GM12873 (cell line): Measurements from ENCODE around the gene CLEC4C.

Experiments
- TF ChIP-seq, protein P1 (sequence below): IDR thresholded peaks from 2 replicates; pipeline ENCODE4 v1.5.1; 2012; ENCODE audit warnings: low read depth, mild to moderate bottlenecking, moderate library complexity, low read length, control low read depth; ENCODE audit not compliant: insufficient read depth; ENCODE audit errors: missing control alignments

CLEC4C gene

DNA sequence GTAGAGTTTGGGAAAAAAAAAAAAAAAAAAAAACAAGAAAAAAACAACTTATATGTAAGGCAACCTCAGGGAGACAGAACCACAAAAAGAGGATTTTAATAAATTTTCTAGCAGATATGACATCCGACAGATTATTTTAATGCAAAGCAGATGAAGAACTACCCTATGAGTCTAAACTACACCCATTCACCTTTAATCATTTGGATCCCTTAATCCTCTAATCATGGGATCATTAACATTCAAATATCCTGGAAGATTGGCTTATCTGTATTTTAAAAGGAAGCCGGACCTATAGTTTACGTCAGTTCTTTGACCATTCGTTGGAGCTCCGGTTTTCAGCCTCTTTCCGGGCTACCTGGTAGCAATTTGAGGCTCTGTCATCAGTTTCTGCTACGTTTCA is 36.0 kb downstream of the CLEC4C start, which contains the start of gene DPPA3:
DPPA3 (plus strand) TSS at position 301 of the 400 bp plus-strand sequence. CDS start 138 bp downstream, outside the sequence.
- TF ChIP-seq, protein P1, sequence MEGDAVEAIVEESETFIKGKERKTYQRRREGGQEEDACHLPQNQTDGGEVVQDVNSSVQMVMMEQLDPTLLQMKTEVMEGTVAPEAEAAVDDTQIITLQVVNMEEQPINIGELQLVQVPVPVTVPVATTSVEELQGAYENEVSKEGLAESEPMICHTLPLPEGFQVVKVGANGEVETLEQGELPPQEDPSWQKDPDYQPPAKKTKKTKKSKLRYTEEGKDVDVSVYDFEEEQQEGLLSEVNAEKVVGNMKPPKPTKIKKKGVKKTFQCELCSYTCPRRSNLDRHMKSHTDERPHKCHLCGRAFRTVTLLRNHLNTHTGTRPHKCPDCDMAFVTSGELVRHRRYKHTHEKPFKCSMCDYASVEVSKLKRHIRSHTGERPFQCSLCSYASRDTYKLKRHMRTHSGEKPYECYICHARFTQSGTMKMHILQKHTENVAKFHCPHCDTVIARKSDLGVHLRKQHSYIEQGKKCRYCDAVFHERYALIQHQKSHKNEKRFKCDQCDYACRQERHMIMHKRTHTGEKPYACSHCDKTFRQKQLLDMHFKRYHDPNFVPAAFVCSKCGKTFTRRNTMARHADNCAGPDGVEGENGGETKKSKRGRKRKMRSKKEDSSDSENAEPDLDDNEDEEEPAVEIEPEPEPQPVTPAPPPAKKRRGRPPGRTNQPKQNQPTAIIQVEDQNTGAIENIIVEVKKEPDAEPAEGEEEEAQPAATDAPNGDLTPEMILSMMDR, result no peak

DNA sequence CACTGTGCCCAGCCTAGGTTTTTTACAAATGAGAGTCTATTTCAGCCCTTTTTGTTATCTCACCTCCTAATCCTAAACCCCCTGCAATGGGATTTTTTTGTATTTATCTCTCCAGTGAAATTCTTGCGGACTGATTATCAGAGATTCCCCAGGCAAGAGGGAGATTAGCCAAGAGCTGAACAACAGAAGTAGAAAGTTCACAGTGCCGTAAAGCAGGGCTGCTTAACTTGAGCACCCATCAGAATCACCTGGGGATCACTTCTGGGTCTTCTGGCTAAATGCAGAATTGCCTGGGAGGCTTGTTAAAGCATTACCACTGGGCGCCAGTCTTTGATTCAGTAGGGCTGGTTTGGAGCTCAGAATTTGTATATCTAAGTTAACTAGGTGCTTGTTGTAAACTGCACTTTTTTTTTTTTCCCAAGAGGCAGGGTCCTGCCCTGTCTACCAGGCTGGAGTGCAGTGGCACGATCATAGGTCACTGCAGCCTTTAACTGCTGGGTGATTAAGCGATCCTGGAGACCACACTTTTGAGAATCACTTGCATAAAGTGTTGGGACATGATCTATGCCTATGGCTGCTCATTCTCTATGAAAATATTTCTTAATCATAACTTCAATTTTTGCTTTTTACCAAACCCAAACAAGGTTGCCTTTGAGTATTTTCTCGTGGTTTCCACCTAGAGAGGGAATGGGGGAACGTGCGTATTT is 37.1 kb downstream of the CLEC4C start:
- TF ChIP-seq, protein P1, result no peak

DNA sequence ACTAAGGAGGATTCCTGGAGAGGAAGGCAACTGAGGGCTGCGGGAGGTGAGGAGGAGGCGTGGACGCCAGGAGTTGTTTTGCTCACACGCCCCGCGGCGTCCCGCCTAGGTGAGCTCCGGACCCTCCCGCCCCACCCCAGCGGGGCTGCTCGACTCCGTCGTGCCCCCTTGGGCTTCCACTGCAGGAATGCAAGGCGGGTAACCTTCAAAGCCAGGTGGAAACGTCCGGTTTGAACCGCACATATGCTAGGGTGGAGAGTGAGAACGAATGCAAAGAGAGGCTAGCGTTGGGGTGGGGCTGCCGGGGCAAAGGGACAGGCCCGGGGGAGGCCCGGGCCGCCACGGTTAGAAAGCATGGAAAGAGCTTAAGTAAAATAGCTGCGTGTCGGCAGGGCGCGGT is 41.3 kb downstream of the CLEC4C start:
- TF ChIP-seq, protein P1, result no peak

DNA sequence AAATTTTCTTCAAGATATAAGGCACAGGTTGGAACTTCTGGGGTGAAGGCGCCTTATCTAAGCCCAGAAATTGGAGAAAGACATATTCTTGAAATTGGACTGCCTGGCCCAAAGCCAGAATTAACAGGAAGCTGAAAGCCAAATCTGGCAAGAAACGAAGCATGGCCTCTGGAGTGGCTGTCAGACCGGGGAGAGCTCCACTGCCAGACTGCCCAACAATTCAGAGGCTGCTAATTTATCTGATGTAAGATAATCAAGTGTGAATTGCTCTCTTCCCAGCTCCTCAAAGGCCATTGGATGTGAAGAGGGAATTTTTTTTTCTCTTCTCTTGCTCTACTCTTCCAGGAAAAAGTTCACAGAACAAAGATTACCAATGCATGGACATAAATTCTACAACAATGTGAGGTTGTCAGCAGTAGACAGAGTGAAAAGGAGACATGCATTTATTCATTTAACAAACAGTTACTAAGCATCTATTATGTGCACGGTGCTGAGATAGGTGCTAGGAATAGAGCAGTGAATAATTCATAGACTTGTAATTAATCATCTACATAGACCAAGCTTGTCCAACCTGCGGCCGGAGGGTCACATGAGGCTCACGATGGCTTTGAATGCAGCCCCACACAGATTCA is 51.5 kb downstream of the CLEC4C start, which contains the start of gene GDF3:
GDF3 (minus strand) TSS at position 210 of the 632 bp plus-strand sequence; CDS start at position 163, 47 bp downstream.
- TF ChIP-seq, protein P1, result no peak

DNA sequence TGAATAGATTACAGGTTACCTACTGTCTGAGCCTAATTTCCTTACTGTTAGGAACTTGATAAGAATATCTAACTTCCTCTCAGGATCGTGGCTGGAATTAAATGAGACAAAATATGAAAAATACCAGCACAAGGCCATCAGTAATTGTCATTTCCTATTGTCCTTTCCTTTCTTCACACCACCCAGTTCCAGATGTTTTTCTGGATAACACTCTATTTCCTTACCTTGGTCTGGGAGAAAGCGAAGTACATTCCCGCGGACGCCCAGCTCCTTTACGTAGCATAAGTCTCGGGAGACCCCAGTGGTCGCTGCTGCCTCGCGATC is 52.0 kb downstream of the CLEC4C start:
- TF ChIP-seq, protein P1, result no peak

DNA sequence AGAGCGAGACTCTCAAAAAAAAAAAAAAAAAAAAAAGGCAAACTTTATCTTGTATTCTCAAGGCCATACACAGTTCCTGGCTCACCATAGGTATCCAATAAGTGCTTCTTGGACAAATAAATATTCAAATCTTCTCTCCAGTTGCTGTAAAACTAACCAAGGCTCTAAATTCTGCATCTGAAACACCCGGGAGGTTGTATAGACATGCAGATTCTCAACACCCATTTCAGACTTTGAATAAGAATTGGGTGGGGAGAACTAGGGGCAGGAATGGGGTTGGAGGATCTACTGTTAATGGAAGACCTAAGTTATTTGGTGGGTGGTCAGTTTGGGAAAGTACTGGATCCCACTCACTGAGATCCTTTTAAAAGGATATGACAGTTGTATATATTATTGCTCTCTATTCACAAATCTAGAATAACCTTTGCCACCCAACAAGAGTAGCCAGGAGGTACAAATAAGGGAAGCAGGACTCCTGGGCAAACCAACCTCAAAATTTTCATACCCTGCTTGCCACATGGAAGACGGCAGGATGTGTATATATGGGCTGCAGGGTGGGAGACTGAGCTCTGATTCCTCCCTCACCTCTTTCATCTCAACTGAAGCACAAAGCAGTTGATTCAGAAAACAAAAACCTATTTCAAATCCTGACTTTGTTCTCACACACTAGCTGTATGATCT is 52.5 kb downstream of the CLEC4C start:
- TF ChIP-seq, protein P1, result no peak

DNA sequence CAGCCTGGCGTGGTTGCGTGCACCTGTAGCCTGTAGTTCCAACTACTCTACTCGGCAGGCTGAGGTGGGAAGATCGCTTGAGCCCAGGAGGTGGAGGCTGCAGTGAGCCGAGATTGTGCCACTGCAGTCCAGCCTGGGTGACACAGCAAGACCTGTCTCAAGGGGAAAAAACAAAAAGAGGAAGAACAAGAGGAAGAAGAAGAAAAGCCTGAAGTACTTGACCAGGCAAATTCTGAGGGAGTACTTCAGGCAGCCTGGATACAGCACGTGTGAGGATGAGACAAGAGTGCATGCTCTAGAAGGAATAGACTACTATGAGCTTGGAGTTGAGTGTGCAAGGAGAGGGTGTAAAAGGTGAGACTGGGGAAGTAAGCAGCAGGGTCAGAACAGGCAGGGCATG is 53.4 kb downstream of the CLEC4C start:
- TF ChIP-seq, protein P1, result no peak
